ENCODE measurements around the gene KLHDC10.
"Not testable (repeated sequence)": the region's sequence is repeated elsewhere in the genome, so short reads cannot be mapped to it uniquely, and the experiment has no call there.

KLHDC10 gene, protein sequence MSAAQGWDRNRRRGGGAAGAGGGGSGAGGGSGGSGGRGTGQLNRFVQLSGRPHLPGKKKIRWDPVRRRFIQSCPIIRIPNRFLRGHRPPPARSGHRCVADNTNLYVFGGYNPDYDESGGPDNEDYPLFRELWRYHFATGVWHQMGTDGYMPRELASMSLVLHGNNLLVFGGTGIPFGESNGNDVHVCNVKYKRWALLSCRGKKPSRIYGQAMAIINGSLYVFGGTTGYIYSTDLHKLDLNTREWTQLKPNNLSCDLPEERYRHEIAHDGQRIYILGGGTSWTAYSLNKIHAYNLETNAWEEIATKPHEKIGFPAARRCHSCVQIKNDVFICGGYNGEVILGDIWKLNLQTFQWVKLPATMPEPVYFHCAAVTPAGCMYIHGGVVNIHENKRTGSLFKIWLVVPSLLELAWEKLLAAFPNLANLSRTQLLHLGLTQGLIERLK

DNA sequence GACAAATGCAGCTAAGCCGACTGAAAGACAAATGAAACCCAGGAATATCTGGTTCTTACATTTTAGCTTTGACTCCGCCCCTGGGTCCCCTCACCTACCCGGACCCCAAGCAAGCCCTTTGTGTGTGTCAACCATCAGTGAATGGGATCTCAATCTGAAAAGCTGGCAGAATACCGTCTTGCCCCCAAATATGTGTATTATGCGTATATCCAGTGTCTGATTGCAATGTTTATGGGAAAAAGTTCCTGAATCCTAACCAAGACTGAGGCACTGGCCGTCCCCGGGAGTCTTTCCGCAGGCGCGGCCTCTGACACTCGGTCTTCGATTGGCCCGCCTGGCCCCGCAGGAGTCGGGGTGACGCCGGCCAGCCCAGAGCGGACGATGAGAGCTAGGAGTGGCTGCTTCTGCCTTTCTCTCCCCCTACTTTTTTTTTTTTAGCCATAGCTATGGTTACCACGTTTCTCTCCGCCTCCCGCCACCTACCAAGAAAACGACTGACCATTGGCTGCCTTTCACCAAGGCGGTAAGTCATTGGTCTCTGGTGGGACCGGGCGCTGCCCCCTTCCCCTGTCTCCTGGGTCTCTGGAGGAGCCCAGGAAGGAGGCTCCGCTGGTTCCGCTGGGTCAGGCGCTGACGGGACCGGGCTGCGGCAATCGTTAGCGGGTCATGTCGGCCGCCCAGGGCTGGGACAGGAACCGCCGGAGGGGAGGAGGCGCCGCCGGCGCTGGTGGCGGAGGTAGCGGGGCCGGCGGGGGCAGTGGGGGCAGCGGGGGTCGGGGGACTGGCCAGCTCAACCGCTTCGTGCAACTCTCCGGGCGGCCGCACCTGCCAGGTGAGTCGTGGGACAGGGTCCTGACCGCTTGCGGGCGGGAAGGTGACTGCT lies at the start of gene KLHDC10:
Gene KLHDC10 (plus strand): TSS at position 557 of the 883 bp plus-strand sequence. CDS start 110 bp downstream, at position 667.
- DNase-seq, result peak; percentile 98

DNA sequence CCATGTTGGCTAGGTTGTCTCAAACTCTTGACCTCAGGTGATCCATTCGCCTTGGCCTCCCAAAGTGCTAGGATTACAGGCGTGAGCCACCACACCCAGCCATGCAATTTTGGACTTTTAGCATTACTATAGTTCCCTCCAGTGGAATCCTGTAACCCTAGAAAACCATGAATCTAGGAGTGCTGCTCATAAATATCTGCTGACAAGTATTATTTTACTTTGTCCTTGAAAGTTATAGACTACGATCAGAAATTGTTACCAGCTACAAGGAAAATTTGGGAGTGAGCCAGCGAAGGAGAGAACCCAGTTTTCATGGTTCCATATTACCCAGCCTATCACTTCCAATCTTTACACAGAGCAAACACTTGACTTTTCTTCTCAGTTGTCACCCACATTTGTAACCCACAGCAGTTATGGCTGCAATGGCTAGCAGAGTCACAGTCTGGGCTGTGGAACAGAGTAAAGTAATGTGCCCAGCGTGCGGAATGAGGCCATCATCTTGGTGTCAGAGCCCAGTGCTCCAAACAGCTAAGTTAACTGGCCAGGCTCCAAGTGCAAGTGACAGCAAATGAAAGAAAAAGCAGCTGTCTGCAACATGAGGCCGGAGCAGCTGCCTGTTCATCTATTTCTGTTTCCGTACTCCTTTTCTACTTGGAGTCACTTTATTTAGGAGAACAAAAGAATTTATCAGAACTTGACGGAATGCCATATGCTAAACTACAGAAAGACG lies 49.1 kb upstream of the KLHDC10 start:
- DNase-seq, result no peak

DNA sequence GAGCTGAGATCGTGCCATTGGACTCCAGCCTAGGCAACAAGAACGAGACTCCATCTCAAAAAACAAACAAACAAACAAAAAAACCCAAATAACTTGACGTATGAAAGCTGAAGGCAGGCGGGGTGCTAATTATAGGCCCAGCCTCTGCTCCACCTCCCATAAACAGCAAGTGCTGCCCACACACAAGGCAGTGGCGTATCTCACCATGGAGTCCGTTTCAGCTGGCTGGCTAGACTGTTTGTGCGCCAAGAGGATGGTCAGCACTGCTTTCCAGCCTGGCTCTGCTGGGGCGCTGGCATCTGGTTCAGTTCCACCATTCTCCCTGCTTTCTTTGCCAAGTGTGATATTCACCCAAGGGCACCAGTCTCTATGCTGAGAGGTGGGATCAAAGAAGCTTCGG lies 48.2 kb upstream of the KLHDC10 start:
- no peak for DNase-seq

DNA sequence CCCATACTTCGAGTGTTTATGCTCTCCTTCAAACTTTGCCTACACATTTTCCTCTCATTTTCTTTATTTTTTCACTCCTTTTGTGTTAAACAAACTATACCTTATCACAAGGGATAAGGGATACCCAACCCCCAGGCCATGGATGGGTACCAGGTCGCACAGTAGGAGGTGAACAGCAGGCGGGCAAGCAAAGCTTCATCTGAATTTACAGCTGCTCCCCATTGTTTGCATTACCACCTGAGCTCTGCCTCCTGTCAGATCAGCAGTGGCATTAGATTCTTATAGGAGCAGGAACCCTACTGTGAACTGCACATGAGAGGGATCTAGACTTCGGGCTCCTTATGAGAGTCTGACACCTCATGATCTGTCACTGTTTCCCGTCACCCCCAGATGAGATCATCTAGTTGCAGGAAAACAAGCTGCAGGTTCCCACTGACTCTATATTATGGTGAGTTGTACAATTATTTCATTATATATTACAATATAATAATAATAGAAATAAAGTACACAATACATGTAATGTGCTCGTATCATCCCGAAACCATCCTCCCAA lies 47.6 kb upstream of the KLHDC10 start:
- DNase-seq, result no peak

GRCh38 chr7:130024390-130024789 lies 45.9 kb upstream of the KLHDC10 start:
- DNase-seq, result no peak

DNA sequence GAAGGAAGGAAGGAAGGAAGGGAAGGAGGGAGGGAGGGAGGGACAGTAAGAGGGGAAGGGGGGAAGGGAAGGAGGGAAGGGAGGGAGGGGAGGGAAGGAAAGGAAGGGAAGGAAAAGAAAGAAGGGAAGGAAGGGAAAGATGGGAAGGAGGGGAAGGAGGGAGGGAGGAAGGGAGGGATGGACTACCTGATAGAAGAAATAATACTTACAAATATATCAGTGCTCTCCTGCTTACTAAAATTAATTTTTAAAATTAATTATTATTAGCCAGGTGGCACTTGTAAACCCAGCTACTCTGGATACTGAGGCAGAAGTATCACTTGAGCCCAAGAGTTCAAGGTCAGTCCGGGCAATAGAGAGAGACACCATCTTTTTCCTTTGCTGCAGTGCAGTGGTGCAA lies 37.6 kb upstream of the KLHDC10 start:
- DNase-seq, result no peak

GRCh38 chr7:130037703-130038102 lies 32.6 kb upstream of the KLHDC10 start:
- peak; percentile 20 for DNase-seq

DNA sequence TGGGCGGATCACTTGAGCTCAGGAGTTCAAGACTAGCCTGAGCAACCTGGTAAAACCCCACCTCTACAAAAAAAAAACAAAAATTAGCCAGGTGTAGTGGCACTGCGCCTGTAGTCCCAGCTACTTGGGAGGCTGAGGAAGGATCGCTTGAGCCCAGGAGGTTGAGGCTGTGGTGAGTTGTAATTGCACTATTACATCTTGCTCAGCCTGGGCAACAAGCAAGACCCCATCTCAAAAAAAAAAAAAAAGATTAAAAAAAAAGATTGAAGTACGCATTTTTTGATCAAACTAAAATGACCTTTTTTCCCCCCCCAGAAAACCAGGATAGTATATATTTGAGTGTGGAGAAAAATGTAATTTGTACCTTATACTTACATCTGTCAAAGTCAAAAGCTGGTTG lies 29.8 kb upstream of the KLHDC10 start:
- DNase-seq, result no peak

GRCh38 chr7:130047831-130048230 lies 22.5 kb upstream of the KLHDC10 start:
- no peak for DNase-seq

GRCh38 chr7:130048906-130049305 lies 21.4 kb upstream of the KLHDC10 start:
- DNase-seq, result no peak

- DNase-seq, result not testable (repeated sequence)
Measured at GRCh38 chr7:130052250-130052649, 18.1 kb upstream of the KLHDC10 start.

DNA sequence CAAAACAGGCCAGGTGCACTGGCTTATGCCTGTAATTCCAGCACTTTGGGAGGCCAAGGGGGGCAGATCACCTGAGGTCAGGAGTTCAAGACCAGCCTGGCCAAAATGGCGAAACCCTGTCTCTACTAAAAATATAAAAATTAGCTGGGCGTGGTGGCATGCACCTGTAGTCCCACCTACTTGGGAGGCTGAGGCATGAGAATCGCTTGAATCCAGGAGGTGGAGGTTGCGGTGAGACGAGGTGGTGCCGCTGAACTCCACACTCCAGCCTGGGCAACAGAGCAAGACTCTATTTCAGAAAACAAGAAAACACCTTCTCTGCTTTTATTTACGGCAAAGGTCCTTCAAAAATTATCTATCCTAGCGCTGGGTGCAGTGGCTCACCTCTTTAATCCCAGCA lies 15.1 kb upstream of the KLHDC10 start:
- not testable (repeated sequence) for DNase-seq

DNA sequence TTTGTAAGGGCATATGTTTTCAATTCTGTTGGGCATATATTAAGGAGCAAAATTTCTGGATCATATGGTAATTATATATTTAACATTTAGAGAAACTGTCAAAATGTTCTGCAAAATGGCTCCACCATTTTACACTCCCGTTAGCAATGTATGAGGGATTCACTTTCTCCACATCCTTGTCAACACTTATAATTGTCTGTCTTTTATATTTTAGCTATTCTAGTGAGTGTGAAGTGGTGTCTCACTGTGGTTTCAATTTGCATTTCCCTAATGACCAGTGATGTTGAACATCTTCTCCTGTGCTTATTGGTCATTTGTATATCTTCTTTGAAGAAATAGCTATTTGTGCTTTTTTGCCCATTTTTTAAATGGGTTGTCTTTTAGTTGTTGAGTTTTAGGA lies 8.1 kb upstream of the KLHDC10 start:
- DNase-seq, result no peak

DNA sequence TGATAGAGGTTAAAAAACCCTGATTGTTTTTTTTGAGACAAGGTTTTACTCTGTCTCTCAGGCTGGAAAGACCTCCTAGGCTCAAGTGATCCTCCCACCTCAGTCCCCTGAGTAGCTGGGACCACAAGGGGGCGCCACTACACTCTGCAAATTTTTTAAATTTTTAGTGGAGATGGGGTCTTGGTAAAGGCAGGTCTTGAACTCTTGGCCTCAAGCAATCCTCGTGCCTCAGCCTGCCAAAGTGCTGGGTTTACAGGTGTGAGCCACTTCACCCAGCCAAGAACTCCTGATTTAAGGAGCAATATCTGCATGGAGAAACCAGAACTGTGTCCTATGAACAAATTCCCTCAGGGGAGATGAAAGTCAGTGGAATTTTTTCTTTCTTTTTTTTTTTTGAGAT lies 7.3 kb upstream of the KLHDC10 start:
- peak; percentile 74 for DNase-seq

GRCh38 chr7:130064580-130064926 lies 5.8 kb upstream of the KLHDC10 start:
- not testable (repeated sequence) for DNase-seq

GRCh38 chr7:130065500-130066152 lies 4.7 kb upstream of the KLHDC10 start:
- no peak for DNase-seq

DNA sequence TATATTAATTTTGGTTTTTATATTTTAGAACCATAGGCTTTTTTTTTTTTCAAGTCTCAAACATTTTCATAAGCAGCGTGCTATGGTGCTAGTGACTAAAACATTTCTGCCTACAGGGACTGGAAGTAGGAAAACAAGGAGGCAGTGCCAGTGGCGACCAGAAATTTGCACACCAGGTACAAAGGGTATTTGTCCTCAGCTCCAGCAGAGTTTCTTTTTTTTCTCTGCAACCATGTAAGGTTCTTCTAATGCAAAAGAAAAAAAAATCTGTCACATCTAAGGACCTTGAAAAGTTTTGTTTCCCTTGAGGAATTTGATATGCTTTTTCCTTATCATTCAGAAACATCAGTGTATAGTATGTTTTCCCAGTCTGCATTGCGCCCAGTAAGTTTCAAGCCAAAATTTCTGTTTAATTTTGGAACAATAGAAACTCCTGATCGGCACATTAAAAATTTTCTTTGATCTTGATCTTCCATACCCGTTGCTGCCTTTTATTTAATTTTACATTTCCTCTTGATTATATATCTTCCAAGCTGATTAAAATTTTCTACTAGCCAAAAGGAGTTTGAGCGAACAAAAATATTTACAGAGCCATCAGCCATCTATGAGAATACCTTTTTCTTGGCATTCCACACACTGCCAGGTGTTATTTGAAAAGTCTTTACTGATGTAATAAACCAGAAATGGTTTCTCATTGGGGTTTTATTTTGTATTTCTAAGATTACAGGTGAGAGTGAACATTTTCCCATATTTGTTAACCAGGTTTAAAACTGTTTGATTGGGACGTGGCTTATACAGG lies 956 bp upstream of the KLHDC10 start:
- no peak for DNase-seq

DNA sequence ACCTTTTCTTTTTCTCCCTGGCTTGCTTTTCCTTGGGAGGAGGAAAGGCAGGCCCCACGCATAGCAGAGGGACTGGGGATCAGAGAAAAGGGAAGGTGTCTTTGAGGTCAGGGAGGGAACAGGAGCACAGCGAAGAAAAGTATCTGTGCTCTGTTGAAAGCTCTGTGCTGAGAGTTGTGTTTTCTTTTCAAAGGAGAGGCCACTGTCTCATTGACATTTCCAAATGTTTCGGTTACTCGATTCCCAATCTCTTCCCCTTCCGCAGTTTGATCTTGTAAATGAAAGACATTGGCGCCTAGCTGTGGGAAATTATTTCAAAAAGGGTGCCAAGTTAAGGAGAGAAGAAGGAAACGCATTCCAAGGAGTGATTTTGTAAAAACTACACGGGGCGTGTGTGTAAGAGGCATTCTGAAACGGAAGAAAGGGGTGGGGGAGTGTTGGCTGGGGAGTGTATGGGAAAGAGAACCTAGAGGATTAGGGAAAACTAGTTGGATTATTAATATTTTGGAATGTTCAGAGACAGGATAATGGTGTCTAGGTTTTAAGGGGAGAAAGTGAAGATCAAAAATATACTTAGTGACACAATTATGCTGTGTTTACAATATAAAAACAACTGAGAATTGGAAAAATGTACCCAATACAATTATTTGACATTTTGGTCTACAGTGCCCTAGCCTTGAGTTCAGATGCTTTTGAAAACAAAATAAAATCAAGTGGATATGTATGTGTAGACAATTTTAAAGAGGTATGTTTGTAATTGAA lies 708 bp downstream of the KLHDC10 start:
- peak; percentile 38 for DNase-seq

DNA sequence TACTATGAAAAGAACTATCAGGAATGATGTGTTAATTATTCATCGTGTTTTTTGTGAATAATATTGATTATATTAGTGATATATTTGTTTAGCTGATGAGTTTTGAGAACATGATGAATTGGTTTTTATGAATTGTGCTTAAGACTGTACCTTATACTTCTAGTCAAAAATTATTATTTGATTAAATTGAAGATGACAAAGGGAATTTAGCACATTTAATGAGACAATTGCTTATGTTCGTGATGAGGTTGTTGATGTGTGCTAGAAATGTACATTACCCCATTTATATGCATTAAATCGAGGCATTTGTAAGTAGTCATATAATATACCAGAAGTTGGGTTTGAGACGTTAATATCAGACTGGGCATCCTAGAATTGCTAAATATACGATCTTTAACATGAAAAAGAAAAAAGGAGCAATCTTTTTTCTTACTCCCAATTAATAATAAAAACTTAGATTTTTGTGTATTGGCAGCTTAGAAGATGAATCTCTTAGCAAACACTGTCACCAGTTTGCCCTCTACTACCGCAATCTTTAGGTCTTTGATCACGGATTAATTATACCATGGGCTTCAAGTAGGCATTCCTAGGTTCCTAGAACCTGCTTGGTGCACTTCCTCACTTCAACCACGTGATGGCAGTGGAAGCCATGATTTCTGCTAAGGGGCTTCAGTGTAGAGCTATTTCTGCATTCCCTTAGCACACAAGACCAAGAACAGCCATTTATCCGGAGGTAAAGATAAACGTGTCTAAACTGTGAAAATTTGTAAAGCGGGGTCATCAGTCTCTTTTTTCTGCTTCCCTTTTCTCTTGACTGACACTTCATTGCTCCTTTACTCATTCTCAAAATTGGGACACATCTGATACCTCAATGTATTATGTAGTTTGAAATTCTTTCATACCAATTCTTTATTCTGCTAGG lies 1.6 kb downstream of the KLHDC10 start:
- peak; percentile 85 for DNase-seq
